ENCODE measurements around the gene IFI16.

- TF ChIP-seq ZNF451 (CRISPR knock-in tag; IDR thresholded peaks at IDR 0.05) (no peak), ZBTB21 (CRISPR knock-in tag; IDR thresholded peaks at IDR 0.05) (no peak), POLR2AphosphoS5 (IDR thresholded peaks at IDR 0.05; ENCODE audit: low read depth, low read length) (no peak), USF2 (IDR thresholded peaks at IDR 0.05; ENCODE audit: low read depth, low read length) (no peak), USF2 (CRISPR knock-in tag; IDR thresholded peaks at IDR 0.05; ENCODE audit: borderline replicate concordance) (no peak), HDAC2 (CRISPR knock-in tag; IDR thresholded peaks at IDR 0.05) (no peak), ZNF652 (CRISPR knock-in tag; IDR thresholded peaks at IDR 0.05; ENCODE audit: borderline replicate concordance, low read depth) (no peak), ZNF773 (CRISPR knock-in tag; IDR thresholded peaks at IDR 0.05; ENCODE audit: borderline replicate concordance) (no peak), PHF21A (CRISPR knock-in tag; IDR thresholded peaks at IDR 0.05) (no peak), ZNF570 (CRISPR knock-in tag; IDR thresholded peaks at IDR 0.05; ENCODE audit: borderline replicate concordance) (no peak), SIX4 (CRISPR knock-in tag; IDR thresholded peaks at IDR 0.05) (no peak), KLF6 (CRISPR knock-in tag; IDR thresholded peaks at IDR 0.05) (no peak)
- TF ChIP-seq, protein P1, sequence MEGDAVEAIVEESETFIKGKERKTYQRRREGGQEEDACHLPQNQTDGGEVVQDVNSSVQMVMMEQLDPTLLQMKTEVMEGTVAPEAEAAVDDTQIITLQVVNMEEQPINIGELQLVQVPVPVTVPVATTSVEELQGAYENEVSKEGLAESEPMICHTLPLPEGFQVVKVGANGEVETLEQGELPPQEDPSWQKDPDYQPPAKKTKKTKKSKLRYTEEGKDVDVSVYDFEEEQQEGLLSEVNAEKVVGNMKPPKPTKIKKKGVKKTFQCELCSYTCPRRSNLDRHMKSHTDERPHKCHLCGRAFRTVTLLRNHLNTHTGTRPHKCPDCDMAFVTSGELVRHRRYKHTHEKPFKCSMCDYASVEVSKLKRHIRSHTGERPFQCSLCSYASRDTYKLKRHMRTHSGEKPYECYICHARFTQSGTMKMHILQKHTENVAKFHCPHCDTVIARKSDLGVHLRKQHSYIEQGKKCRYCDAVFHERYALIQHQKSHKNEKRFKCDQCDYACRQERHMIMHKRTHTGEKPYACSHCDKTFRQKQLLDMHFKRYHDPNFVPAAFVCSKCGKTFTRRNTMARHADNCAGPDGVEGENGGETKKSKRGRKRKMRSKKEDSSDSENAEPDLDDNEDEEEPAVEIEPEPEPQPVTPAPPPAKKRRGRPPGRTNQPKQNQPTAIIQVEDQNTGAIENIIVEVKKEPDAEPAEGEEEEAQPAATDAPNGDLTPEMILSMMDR (CRISPR knock-in tag; IDR thresholded peaks at IDR 0.05) = no peak
- TF ChIP-seq, protein P2, sequence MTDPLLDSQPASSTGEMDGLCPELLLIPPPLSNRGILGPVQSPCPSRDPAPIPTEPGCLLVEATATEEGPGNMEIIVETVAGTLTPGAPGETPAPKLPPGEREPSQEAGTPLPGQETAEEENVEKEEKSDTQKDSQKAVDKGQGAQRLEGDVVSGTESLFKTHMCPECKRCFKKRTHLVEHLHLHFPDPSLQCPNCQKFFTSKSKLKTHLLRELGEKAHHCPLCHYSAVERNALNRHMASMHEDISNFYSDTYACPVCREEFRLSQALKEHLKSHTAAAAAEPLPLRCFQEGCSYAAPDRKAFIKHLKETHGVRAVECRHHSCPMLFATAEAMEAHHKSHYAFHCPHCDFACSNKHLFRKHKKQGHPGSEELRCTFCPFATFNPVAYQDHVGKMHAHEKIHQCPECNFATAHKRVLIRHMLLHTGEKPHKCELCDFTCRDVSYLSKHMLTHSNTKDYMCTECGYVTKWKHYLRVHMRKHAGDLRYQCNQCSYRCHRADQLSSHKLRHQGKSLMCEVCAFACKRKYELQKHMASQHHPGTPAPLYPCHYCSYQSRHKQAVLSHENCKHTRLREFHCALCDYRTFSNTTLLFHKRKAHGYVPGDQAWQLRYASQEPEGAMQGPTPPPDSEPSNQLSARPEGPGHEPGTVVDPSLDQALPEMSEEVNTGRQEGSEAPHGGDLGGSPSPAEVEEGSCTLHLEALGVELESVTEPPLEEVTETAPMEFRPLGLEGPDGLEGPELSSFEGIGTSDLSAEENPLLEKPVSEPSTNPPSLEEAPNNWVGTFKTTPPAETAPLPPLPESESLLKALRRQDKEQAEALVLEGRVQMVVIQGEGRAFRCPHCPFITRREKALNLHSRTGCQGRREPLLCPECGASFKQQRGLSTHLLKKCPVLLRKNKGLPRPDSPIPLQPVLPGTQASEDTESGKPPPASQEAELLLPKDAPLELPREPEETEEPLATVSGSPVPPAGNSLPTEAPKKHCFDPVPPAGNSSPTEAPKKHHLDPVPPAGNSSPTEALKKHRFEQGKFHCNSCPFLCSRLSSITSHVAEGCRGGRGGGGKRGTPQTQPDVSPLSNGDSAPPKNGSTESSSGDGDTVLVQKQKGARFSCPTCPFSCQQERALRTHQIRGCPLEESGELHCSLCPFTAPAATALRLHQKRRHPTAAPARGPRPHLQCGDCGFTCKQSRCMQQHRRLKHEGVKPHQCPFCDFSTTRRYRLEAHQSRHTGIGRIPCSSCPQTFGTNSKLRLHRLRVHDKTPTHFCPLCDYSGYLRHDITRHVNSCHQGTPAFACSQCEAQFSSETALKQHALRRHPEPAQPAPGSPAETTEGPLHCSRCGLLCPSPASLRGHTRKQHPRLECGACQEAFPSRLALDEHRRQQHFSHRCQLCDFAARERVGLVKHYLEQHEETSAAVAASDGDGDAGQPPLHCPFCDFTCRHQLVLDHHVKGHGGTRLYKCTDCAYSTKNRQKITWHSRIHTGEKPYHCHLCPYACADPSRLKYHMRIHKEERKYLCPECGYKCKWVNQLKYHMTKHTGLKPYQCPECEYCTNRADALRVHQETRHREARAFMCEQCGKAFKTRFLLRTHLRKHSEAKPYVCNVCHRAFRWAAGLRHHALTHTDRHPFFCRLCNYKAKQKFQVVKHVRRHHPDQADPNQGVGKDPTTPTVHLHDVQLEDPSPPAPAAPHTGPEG (CRISPR knock-in tag; IDR thresholded peaks at IDR 0.05) = no peak
Observed at GRCh38 chr1:158969855-158970254, 39.9 kb upstream of the IFI16 start.

Data from HepG2 (cell line).